Progenitor cell of endocrine pancreas (in vitro differentiated cells): ENCODE measurements around the gene DNAI1. TPM values are rescaled to one million over a fixed set of nuclear protein-coding genes. Genes with fewer than 3 reads are reported as not detected.
A peak's percentile ranks its signal among the peaks of the same experiment; 100 is the strongest.
"Not testable (repeated sequence)": the region's sequence is repeated elsewhere in the genome, so short reads cannot be mapped to it uniquely, and the experiment has no call there.

Experiments
- DNase-seq: peaks from one replicate; pipeline ENCODE4 v3.0.0; 2021; ENCODE audit warnings: low spot score; ENCODE audit not compliant: unreplicated experiment
- H3K27ac Mint-ChIP-seq: 2 replicates; pipeline ENCODE4 v1.8.0; 2021; ENCODE audit warnings: mild to moderate bottlenecking, moderate library complexity, mixed read lengths
- H3K27me3 Mint-ChIP-seq: 2 replicates; pipeline ENCODE4 v1.8.0; 2021; ENCODE audit warnings: mixed read lengths
- H3K36me3 Mint-ChIP-seq: 2 replicates; pipeline ENCODE4 v1.8.0; 2022; ENCODE audit warnings: mixed read lengths; ENCODE audit not compliant: insufficient read depth
- H3K4me1 Mint-ChIP-seq: 2 replicates; pipeline ENCODE4 v1.8.0; 2021; ENCODE audit warnings: low read depth, mixed read lengths
- H3K4me3 Mint-ChIP-seq: 2 replicates; pipeline ENCODE4 v1.8.0; 2021; ENCODE audit warnings: low read depth, mild to moderate bottlenecking, moderate library complexity, mixed read lengths
- H3K9me3 Mint-ChIP-seq: 2 replicates; pipeline ENCODE4 v1.8.0; 2021; ENCODE audit warnings: low read depth, mixed read lengths
- total RNA-seq: library from RNA; stranded (reverse); gene quantifications from 2 replicates; pipeline ENCODE4 v1.2.1, GENCODE V29; 2021
- TF ChIP-seq, protein P1 (sequence below): fragments of 200-600 bp; sonication (generic); IDR thresholded peaks from one replicate; pipeline ENCODE4 v1.5.0; 2021; ENCODE audit warnings: antibody characterized with exemption, mild to moderate bottlenecking; ENCODE audit not compliant: unreplicated experiment

Gene DNAI1
- total RNA-seq, 1 donor from 2014 or later = 1.2 TPM

- Mint-ChIP-seq H3K27me3 (no peaks in the 10 kb centered on the region), H3K4me3 (no peak overlapping the region), H3K9me3 (no peaks in the 10 kb centered on the region), H3K27ac (no peak overlapping the region), H3K4me1 (no peaks in the 10 kb centered on the region), H3K36me3 (peaks cover 9% of the 10 kb centered on the region)
- TF ChIP-seq, protein P1, sequence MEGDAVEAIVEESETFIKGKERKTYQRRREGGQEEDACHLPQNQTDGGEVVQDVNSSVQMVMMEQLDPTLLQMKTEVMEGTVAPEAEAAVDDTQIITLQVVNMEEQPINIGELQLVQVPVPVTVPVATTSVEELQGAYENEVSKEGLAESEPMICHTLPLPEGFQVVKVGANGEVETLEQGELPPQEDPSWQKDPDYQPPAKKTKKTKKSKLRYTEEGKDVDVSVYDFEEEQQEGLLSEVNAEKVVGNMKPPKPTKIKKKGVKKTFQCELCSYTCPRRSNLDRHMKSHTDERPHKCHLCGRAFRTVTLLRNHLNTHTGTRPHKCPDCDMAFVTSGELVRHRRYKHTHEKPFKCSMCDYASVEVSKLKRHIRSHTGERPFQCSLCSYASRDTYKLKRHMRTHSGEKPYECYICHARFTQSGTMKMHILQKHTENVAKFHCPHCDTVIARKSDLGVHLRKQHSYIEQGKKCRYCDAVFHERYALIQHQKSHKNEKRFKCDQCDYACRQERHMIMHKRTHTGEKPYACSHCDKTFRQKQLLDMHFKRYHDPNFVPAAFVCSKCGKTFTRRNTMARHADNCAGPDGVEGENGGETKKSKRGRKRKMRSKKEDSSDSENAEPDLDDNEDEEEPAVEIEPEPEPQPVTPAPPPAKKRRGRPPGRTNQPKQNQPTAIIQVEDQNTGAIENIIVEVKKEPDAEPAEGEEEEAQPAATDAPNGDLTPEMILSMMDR = peak; percentile 80
- peak; percentile 19 for DNase-seq
Measured at GRCh38 chr9:34437006-34437925, 21.3 kb upstream of the DNAI1 start.

DNA sequence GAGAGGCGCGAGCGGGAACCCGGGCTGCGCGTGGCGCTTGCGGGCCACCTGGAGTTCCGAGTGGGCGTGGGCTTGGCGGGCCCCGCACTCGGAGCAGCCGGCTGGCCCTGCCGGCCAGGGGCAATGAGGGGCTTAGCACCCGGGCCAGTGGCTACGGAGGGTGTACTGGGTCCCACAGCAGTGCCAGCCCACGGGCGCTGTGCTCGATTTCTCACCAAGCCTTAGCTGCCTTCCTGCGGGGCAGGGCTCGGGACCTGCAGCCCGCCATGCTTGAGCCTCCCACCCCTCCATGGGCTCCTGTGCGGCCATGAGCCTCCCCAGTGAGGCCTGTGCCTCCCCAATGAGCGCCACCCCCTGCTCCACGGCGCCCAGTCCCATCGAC lies 20.7 kb upstream of the DNAI1 start:
- not testable (repeated sequence) for H3K36me3 Mint-ChIP-seq, H3K27me3 Mint-ChIP-seq, H3K4me1 Mint-ChIP-seq, H3K9me3 Mint-ChIP-seq, H3K4me3 Mint-ChIP-seq, H3K27ac Mint-ChIP-seq, DNase-seq

DNA sequence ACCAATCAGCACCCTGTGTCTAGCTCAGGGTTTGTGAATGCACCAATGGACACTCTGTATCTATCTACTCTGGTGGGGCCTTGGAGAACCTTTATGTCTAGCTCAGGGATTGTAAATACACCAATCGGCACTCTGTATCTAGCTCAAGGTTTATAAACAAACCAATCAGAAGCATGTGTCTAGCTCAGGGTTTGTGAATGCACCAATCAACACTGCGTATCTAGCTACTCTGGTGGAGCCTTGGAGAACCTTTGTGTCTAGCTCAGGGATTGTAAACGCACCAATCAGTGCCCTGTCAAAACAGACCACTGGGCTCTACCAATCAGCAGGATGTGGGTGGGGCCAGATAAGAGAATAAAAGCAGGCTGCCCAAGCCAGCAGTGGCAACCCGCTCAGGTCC lies 20.1 kb upstream of the DNAI1 start:
- H3K4me3 Mint-ChIP-seq, DNase-seq, H3K36me3 Mint-ChIP-seq, H3K4me1 Mint-ChIP-seq, H3K27me3 Mint-ChIP-seq, H3K9me3 Mint-ChIP-seq, H3K27ac Mint-ChIP-seq: not testable (repeated sequence)

GRCh38 chr9:34440017-34440416 lies 18.6 kb upstream of the DNAI1 start:
- TF ChIP-seq, protein P1 = no peak
- Mint-ChIP-seq H3K4me3 (no peak overlapping the region), H3K36me3 (peaks cover 9% of the 10 kb centered on the region), H3K4me1 (peaks cover 6% of the 10 kb centered on the region), H3K27me3 (no peaks in the 10 kb centered on the region), H3K27ac (no peak overlapping the region), H3K9me3 (no peaks in the 10 kb centered on the region)
- no peak for DNase-seq

GRCh38 chr9:34442770-34443169 lies 15.8 kb upstream of the DNAI1 start:
- Mint-ChIP-seq H3K27me3 (no peaks in the 10 kb centered on the region), H3K36me3 (peaks cover 7% of the 10 kb centered on the region), H3K27ac (no peak overlapping the region), H3K4me3 (no peak overlapping the region), H3K9me3 (no peaks in the 10 kb centered on the region), H3K4me1 (peaks cover 6% of the 10 kb centered on the region)
- TF ChIP-seq, protein P1 = no peak
- no peak for DNase-seq

DNA sequence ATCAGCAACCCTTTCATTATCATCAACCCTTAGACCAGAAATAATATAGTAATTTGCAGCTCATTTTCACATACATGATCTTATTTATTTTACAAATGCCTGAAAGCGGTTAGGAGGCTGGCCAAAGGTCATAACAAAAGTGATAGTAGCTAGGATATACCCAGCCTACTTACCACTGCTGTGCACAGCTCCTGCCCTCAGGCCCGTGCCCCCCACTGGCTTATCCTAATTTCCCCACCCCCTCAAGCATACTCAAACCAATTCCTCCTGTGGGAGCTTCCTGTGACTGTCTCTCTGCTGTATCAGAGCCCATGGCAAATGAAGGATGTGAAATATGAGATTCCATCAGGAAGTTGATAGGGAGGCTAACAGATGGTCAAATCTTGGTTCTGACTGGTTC lies 15.1 kb upstream of the DNAI1 start:
- Mint-ChIP-seq H3K4me3 (no peak overlapping the region), H3K36me3 (peaks cover 6% of the 10 kb centered on the region), H3K4me1 (peaks cover 6% of the 10 kb centered on the region), H3K27ac (no peak overlapping the region), H3K27me3 (no peaks in the 10 kb centered on the region), H3K9me3 (no peaks in the 10 kb centered on the region)
- no peak for DNase-seq
- TF ChIP-seq, protein P1 = no peak
